GM21786 (cell line): ENCODE data around the gene PEX13.

Experiments used
- ATAC-seq: cut with Tn5 transposase; IDR thresholded peaks from one replicate; pipeline ENCODE4 v1.9.1; 2021; ENCODE audit not compliant: unreplicated experiment

The PEX13 gene

DNA sequence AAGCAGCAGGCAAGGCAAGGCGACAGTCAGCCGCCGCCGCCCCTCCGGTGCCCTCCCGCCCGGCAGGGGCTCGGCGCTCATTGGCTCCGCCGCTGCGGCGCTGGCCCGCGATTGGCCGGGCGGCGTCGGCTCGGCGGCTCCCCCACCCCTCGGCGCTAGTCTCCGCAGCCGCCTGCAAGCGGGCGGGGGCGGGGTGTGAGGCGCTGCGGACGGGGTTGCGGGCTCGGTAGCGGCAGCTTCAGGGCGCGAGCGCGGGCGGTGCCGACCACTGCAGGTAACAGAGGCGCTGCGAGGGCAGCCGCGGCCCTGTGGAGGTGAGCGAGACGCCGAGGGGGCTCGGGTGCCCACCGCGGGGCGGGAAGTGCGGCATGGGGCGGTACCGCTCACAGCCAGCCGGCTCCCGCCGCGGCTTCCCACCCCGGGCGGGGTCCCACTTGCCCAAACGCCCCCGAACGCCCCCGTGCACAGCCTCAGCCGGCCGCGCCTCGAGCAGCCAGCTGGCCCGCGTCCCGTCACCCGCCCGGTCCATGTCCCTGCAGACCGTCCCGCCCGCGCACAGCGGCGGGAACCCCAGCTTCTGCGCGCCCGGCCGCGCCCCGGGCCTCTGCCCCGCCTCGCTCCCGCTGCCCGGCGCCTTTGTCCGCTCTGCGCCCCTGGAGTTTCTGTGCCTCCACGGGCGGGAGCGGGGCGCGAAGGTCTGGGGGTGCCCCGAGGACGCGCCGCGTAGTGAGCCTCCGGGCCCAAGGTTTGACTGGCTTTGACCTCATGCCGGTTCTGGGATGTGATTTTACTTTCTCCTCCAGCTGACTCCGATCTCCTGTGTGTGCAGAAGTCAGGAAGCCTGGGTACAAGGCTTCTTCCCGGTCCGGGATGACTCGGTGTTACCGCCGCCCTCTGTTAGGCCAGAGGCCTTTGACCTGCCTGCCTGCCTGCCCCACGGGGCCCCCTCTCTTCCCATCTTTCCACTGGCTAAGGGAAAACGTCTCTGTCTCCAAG, 48.5 kb downstream of the PEX13 start, which contains the start of gene SANBR:
TSS of gene SANBR (plus strand) at position 158 of the 996 bp plus-strand sequence. CDS start 4,480 bp downstream, outside the sequence.
- ATAC-seq, result peak; percentile 94

DNA sequence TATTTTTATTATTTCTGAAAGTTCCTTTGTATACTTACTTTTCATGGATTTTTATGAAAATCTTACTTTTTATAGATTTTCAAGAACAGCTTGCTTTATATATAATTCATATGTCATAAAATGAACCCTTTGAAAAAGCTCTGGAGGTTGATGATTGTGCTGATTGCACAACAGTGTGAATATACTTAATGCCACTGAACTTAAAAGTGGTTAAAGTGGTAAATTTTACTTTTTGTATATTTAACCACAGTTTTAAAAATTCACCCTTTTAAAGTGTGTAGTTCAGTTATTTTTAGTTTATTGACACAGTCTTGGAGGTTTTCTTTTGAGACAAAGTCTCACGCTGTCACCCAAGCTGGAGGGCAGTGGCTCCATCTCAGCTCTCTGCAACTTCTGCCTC, 56.6 kb downstream of the PEX13 start:
- ATAC-seq, result no peak

DNA sequence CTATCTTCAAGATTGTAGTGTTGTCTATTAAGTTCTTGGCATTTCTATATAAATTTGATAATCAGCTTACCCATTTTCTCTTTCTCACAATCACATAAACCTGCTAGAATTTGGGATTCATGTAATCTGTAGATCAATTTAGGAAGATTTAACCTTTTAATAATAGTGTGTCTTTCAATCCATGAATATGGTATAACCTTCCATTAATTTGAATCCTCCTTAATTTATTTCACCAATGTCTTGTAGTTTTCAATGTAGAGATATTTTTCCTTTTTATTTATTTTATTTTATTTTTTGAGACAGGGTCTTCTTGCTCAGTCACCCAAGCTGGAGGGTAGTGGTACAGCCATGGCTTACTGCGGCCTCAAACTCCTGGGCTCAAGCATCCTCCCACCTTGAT, 68.4 kb downstream of the PEX13 start:
- no peak for ATAC-seq

DNA sequence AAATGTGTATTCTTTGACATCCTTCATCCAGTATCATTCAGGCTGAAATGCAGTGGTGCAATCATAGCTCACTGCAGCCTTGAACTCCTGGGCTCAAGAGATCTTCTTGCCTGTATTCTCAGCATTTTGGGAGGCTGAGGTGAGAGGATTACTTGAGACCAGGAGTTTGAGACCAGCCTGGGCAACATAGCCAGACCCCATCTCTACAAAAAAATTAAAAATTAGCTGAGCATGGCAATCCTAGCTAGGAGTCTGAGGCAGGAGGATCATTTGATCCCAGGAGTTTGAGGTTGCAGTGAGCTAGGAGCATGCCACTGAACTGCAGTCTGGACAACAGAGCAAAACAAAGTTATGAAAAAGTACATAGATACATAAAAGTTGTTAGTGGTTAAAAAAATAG, 72.3 kb downstream of the PEX13 start:
- ATAC-seq, result no peak

DNA sequence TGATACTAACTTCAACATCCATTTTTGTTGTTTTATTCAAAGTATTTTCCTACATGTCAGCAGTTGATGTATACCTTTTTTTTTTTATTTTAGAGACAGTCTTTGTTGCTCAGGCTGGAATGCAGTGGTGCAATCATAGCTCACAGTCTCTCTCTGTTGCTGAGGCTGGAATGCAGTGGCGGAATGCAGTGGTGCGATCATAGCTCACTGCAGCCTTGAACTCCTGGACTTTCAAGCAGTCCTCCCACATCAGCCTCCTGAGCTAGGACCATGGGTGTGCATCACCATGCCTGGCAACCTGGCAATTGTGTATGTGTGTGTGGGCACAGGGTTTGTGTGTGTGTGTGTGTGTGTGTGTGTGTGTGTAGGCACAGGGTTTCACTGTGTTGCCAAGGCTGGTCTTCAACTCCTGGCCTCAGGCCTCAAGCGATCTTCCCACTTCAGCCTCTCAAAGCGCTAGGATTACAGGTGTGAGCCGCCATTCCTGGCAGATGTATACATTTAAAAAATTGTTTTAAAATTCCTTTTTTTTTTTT, 72.9 kb downstream of the PEX13 start:
- ATAC-seq, result no peak

DNA sequence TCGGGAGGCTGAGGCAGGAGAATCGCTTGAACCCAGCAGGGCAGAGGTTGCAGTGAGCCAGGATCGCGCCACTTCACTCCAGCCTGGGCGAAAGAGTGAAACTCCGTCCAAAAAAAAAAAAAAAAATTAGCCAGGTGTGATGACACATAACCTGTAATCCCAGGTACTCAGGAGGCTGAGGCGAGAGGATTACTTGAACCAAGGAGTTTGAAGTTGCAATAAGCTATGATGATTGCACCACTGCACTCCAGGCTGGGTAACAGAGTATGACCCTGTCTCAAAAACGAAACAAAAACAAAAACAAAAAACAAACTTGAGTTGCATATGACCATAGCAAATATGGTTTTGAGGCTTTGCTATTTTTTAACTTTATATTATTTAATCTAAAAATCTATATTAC, 74.0 kb downstream of the PEX13 start:
- ATAC-seq, result no peak

DNA sequence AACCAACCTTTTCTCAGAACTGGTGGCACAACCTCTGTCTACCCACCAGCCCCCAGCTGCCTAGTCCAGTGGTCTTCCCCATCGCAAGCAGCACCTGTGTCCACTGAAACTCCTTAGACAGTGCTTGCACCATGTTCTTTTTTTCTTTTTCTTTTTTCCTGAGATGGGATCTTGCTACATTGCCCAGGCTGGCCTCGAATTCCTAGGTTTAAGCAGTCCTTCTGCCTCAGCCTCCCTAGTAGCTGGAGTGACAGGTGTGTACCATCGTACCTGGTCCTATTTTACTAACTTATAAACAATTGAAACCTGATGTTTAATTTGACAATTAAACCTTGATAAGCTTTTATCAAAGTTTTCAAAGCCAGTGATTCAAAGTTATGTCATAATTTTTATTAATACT, 78.9 kb downstream of the PEX13 start:
- ATAC-seq, result no peak

DNA sequence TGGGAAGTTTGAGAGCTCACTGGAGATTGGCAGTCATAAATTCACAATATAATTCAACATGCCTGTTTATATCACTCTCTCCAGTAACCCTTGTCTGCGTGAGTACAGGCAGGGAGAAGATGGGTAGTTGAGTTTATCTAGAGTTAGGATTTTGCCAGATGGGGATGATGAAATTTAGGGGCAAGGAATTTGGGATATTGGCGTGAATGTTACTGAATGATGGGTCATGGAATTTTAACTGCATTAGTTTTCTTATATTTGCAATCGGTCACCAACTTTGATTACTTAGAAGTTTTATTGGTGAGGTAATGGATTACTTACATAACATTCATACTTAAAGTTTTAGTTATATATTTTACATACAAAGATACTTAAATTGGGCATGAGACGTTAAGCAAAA, 83.3 kb downstream of the PEX13 start:
- ATAC-seq, result no peak
